ENCODE results near the gene RNU4-1. TPM values are rescaled to one million over a fixed set of nuclear protein-coding genes. Genes with fewer than 3 reads are reported as not detected.
"Not testable (repeated sequence)": the region's sequence is repeated elsewhere in the genome, so short reads cannot be mapped to it uniquely, and the experiment has no call there.

Gene RNU4-1
- total RNA-seq, 1 experiment from 2014 or later = under 0.01 TPM

GRCh38 chr12:120258323-120258896 lies 34.6 kb downstream of the RNU4-1 start:
- DNase-seq (ENCODE audit: low read depth) = no peak

- peak; percentile 89 for DNase-seq (ENCODE audit: low read depth)
Measured at GRCh38 chr12:120257041-120257821, 35.8 kb downstream of the RNU4-1 start.

- no peak for DNase-seq (ENCODE audit: low read depth)
Measured at GRCh38 chr12:120254809-120255208, 38.2 kb downstream of the RNU4-1 start.

GRCh38 chr12:120253313-120253712 lies 39.7 kb downstream of the RNU4-1 start:
- not testable (repeated sequence) for DNase-seq (ENCODE audit: low read depth)

- no peak for DNase-seq (ENCODE audit: low read depth)
Measured at GRCh38 chr12:120252071-120252906, 40.7 kb downstream of the RNU4-1 start.

- DNase-seq (ENCODE audit: low read depth) = not testable (repeated sequence)
Measured at GRCh38 chr12:120251364-120252070, 41.5 kb downstream of the RNU4-1 start.

- DNase-seq (ENCODE audit: low read depth) = no peak
Measured at GRCh38 chr12:120249875-120250795, 42.9 kb downstream of the RNU4-1 start.

- DNase-seq (ENCODE audit: low read depth) = peak; percentile 2
Measured at GRCh38 chr12:120249266-120249874, 43.7 kb downstream of the RNU4-1 start.

- DNase-seq (ENCODE audit: low read depth) = peak; percentile 60
Measured at GRCh38 chr12:120247621-120248030, 45.4 kb downstream of the RNU4-1 start.

- no peak for DNase-seq (ENCODE audit: low read depth)
Measured at GRCh38 chr12:120247183-120247582, 45.9 kb downstream of the RNU4-1 start.

- not testable (repeated sequence) for DNase-seq (ENCODE audit: low read depth)
Measured at GRCh38 chr12:120246705-120247104, 46.3 kb downstream of the RNU4-1 start.

Other genes with a start within 250 kb of the RNU4-1 start
- 23.3 and 31.7 TPM in 2 replicates for gene RAB35, start 176.5 kb downstream of the RNU4-1 start, total RNA-seq (2014; rRNA removed; shearing (Covaris generic))
- 106 and 117 TPM in 2 replicates for gene GCN1, start 98.5 kb downstream of the RNU4-1 start, total RNA-seq (2014; rRNA removed; shearing (Covaris generic))
- gene RPLP0, start 92.1 kb downstream of the RNU4-1 start, total RNA-seq (2014; rRNA removed; shearing (Covaris generic)) = 3,089 and 3,166 TPM in 2 replicates
- gene PXN, start 27.5 kb downstream of the RNU4-1 start, total RNA-seq (2014; rRNA removed; shearing (Covaris generic)) = 57.8 and 61.8 TPM in 2 replicates
- under 0.01 TPM in 2 replicates for gene RNU4-2, start 1.3 kb downstream of the RNU4-1 start, total RNA-seq (2014; rRNA removed; shearing (Covaris generic))
- gene SIRT4, start 9.1 kb upstream of the RNU4-1 start, total RNA-seq (2014; rRNA removed; shearing (Covaris generic)) = 1.8 and 5.6 TPM in 2 replicates
- not detected in 2 replicates for gene PLA2G1B, start 34.5 kb upstream of the RNU4-1 start, total RNA-seq (2014; rRNA removed; shearing (Covaris generic))
- gene MSI1, start 75.9 kb upstream of the RNU4-1 start, total RNA-seq (2014; rRNA removed; shearing (Covaris generic)) = 0.33 and 3.1 TPM in 2 replicates
- gene COX6A1, start 144.9 kb upstream of the RNU4-1 start, total RNA-seq (2014; rRNA removed; shearing (Covaris generic)) = 944 and 961 TPM in 2 replicates
- gene TRIAP1, start 153.1 kb upstream of the RNU4-1 start, total RNA-seq (2014; rRNA removed; shearing (Covaris generic)) = 34.3 and 50.1 TPM in 2 replicates
- gene GATC, start 153.2 kb upstream of the RNU4-1 start, total RNA-seq (2014; rRNA removed; shearing (Covaris generic)) = 30.8 and 35.4 TPM in 2 replicates
- gene SRSF9, start 176.5 kb upstream of the RNU4-1 start, total RNA-seq (2014; rRNA removed; shearing (Covaris generic)) = 267 and 282 TPM in 2 replicates
- 483 and 582 TPM in 2 replicates for gene DYNLL1, start 202.9 kb upstream of the RNU4-1 start, total RNA-seq (2014; rRNA removed; shearing (Covaris generic))
- 55.1 and 67.4 TPM in 2 replicates for gene COQ5, start 235.9 kb upstream of the RNU4-1 start, total RNA-seq (2014; rRNA removed; shearing (Covaris generic))
- 74.5 and 92.7 TPM in 2 replicates for gene RNF10, start 241.1 kb upstream of the RNU4-1 start, total RNA-seq (2014; rRNA removed; shearing (Covaris generic))

Measured in Daoy (cell line).